Trophoblast cell (in vitro differentiated cells and primary cell): ENCODE data around the gene GNB3.

ENCODE experiments used
- DNase-seq, 2 donors: peaks; one replicate each; pipeline ENCODE4 v3.0.0-alpha.2; 2016
- H2AFZ ChIP-seq: 2 replicates; pipeline ENCODE4 v1.6.1; 2013; ENCODE audit warnings: low read length, moderate library complexity, mild to moderate bottlenecking; ENCODE audit not compliant: insufficient read depth, poor library complexity
- H2AK5ac ChIP-seq: 2 replicates; pipeline ENCODE4 v1.6.1; 2013; ENCODE audit warnings: mild to moderate bottlenecking, low read length
- H2BK120ac ChIP-seq: 2 replicates; pipeline ENCODE4 v1.6.1; 2013; ENCODE audit warnings: low read length, mild to moderate bottlenecking, moderate library complexity; ENCODE audit not compliant: insufficient read depth, poor library complexity
- H2BK12ac ChIP-seq: 2 replicates; pipeline ENCODE4 v1.6.1; 2013; ENCODE audit warnings: mild to moderate bottlenecking, low read length, moderate library complexity
- H2BK5ac ChIP-seq: 2 replicates; pipeline ENCODE4 v1.6.1; 2013; ENCODE audit warnings: low read length, low read depth, moderate library complexity, mild to moderate bottlenecking; ENCODE audit not compliant: poor library complexity
- H3K14ac ChIP-seq: 2 replicates; pipeline ENCODE4 v1.6.1; 2013; ENCODE audit warnings: mild to moderate bottlenecking, low read length
- H3K18ac ChIP-seq: 2 replicates; pipeline ENCODE4 v1.6.1; 2013; ENCODE audit warnings: mild to moderate bottlenecking, low read length
- H3K23ac ChIP-seq: 2 replicates; pipeline ENCODE4 v1.6.1; 2013; ENCODE audit warnings: low read length
- H3K27ac ChIP-seq: 2 replicates; pipeline ENCODE4 v1.5.1; 2013; ENCODE audit warnings: low read depth, mild to moderate bottlenecking, inconsistent platforms, low read length, moderate library complexity
- H3K27me3 ChIP-seq: 2 replicates; pipeline ENCODE4 v1.6.1; 2013; ENCODE audit warnings: inconsistent platforms, mild to moderate bottlenecking, low read length, moderate library complexity; ENCODE audit not compliant: insufficient read depth
- H3K36me3 ChIP-seq, 2 experiments: 1 replicate in 1 of 2; 2 replicates in 1 of 2; pipeline ENCODE4 v1.6.1; 2013; ENCODE audit warnings: low read length in 2 of 2, mild to moderate bottlenecking in 2 of 2, moderate library complexity in 1 of 2; ENCODE audit not compliant: insufficient read depth in 2 of 2, control insufficient read depth in 1 of 2
- H3K4ac ChIP-seq: 2 replicates; pipeline ENCODE4 v1.6.1; 2013; ENCODE audit warnings: low read depth, mild to moderate bottlenecking, low read length, moderate library complexity
- H3K4me1 ChIP-seq, 2 experiments: 1 replicate in 1 of 2; 2 replicates in 1 of 2; pipeline ENCODE4 v1.6.1; 2013; ENCODE audit warnings: low read length in 2 of 2, mild to moderate bottlenecking in 2 of 2, moderate library complexity in 1 of 2; ENCODE audit not compliant: insufficient read depth in 2 of 2, control insufficient read depth in 1 of 2
- H3K4me2 ChIP-seq: 2 replicates; pipeline ENCODE4 v1.6.1; 2013; ENCODE audit warnings: inconsistent platforms, mild to moderate bottlenecking, low read length, moderate library complexity
- H3K4me3 ChIP-seq: 2 replicates; pipeline ENCODE4 v1.5.1; 2013; ENCODE audit warnings: mild to moderate bottlenecking, low read depth, low read length, inconsistent platforms
- H3K79me1 ChIP-seq: one replicate; pipeline ENCODE4 v1.6.1; 2013; ENCODE audit warnings: low read length
- H3K79me2 ChIP-seq: 2 replicates; pipeline ENCODE4 v1.6.1; 2013; ENCODE audit warnings: low read length, mild to moderate bottlenecking; ENCODE audit not compliant: control insufficient read depth, insufficient read depth, poor library complexity
- H3K9ac ChIP-seq: 2 replicates; pipeline ENCODE4 v1.6.1; 2013; ENCODE audit warnings: mild to moderate bottlenecking, low read length
- H3K9me3 ChIP-seq: 2 replicates; pipeline ENCODE4 v1.6.1; 2013; ENCODE audit warnings: low read depth, mild to moderate bottlenecking, control low read depth, inconsistent platforms, low read length; ENCODE audit not compliant: insufficient read depth
- H4K12ac ChIP-seq: 2 replicates; pipeline ENCODE4 v1.6.1; 2013; ENCODE audit warnings: low read depth, mild to moderate bottlenecking, low read length, moderate library complexity
- H4K8ac ChIP-seq: 2 replicates; pipeline ENCODE4 v1.6.1; 2013; ENCODE audit warnings: low read depth, mild to moderate bottlenecking, low read length, moderate library complexity
- H4K91ac ChIP-seq: one replicate; pipeline ENCODE4 v1.6.1; 2013; ENCODE audit warnings: low read depth, mild to moderate bottlenecking, low read length, moderate library complexity
- WGBS: extraction: QIAGEN DNeasy Blood & Tissue Kit; methylation state at CpG from one replicate; pipeline ENCODE4 v1.1.7; 2013; ENCODE audit warnings: missing lambda C conversion rate; ENCODE audit not compliant: insufficient read length, insufficient coverage; ENCODE audit errors: extremely low coverage; 5-methylcytosine and 5-hydroxymethylcytosine counted together

Gene GNB3

DNA sequence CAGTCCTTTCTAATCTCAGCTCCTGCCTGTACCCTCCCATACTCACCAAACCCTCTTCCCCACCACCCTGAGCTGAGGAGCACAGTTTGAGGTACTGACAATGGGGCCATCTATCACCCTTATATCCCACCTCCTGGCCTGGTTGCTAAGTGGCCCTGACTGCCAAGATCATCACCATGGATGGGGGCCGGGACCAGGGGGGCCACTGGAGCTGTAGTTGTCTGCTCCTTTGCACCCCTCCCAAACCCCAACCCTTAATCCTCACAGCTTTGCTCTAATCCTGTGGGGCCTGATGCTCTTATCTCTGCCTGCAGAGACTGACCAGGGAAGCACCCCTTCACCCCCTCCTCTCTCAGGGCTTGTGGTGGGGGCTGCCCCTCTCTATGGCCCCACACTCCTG lies 395 bp upstream of the GNB3 start:
- H3K9ac ChIP-seq: no peak overlapping the region
- no peak overlapping the region for H3K18ac ChIP-seq
- H4K12ac ChIP-seq: no peak overlapping the region
- no peak overlapping the region for H4K91ac ChIP-seq
- H3K23ac ChIP-seq: no peak overlapping the region
- no peak overlapping the region for H2AK5ac ChIP-seq
- H3K4me2 ChIP-seq: no peak overlapping the region
- no peaks in the 10 kb centered on the region for H3K4me1 ChIP-seq
- H3K27me3 ChIP-seq: no peaks in the 10 kb centered on the region
- no peak overlapping the region for H3K27ac ChIP-seq
- no peak overlapping the region for H3K4me3 ChIP-seq
- DNase-seq: no peak
- no CpG with 5 or more reads among the region's 1 CpG for WGBS
- H2BK12ac ChIP-seq: no peak overlapping the region
- H3K79me1 ChIP-seq: no peaks in the 10 kb centered on the region
- peaks cover 39 to 52% of the 10 kb centered on the region in 2 experiments for H3K36me3 ChIP-seq
- no peak overlapping the region for H2BK120ac ChIP-seq
- H2AFZ ChIP-seq: no peak overlapping the region
- no peaks in the 10 kb centered on the region for H3K79me2 ChIP-seq
- no peak overlapping the region for H3K4ac ChIP-seq
- no peak overlapping the region for H3K14ac ChIP-seq
- H3K9me3 ChIP-seq: no peaks in the 10 kb centered on the region
- no peak overlapping the region for H2BK5ac ChIP-seq
- no peak overlapping the region for H4K8ac ChIP-seq

GRCh38 chr12:6842075-6842474 lies 1.4 kb downstream of the GNB3 start:
- Histone ChIP-seq H2BK12ac (no peak overlapping the region), H4K12ac (no peak overlapping the region), H3K14ac (no peak overlapping the region), H3K18ac (no peak overlapping the region), H2AFZ (no peak overlapping the region), H3K4ac (no peak overlapping the region), H3K4me3 (no peak overlapping the region), H3K9ac (no peak overlapping the region), H3K9me3 (no peaks in the 10 kb centered on the region), H4K91ac (no peak overlapping the region), H2AK5ac (no peak overlapping the region), H3K23ac (no peak overlapping the region), H3K36me3 (peaks cover 44 to 58% of the 10 kb centered on the region in 2 experiments), H2BK5ac (no peak overlapping the region), H3K79me1 (no peaks in the 10 kb centered on the region), H3K79me2 (no peaks in the 10 kb centered on the region), H2BK120ac (no peak overlapping the region), H3K27ac (no peak overlapping the region), H3K27me3 (no peaks in the 10 kb centered on the region), H3K4me1 (no peaks in the 10 kb centered on the region), H3K4me2 (no peak overlapping the region), H4K8ac (no peak overlapping the region)
- no peak for DNase-seq
- no CpG with 5 or more reads among the region's 4 CpGs for WGBS

GRCh38 chr12:6843118-6843902 lies 2.6 kb downstream of the GNB3 start:
- H3K27me3 ChIP-seq: no peaks in the 10 kb centered on the region
- H4K8ac ChIP-seq: no peak overlapping the region
- no peak overlapping the region for H2BK120ac ChIP-seq
- H3K9me3 ChIP-seq: no peaks in the 10 kb centered on the region
- no peak overlapping the region for H2BK5ac ChIP-seq
- no peaks in the 10 kb centered on the region for H3K4me1 ChIP-seq
- no CpG with 5 or more reads among the region's 16 CpGs for WGBS
- peak in 1 of 2 donors; percentile 10 for DNase-seq
- H3K4me2 ChIP-seq: no peak overlapping the region
- no peaks in the 10 kb centered on the region for H3K79me1 ChIP-seq
- no peak overlapping the region for H3K4me3 ChIP-seq
- H4K91ac ChIP-seq: no peak overlapping the region
- H2AFZ ChIP-seq: no peak overlapping the region
- H3K4ac ChIP-seq: no peak overlapping the region
- no peaks in the 10 kb centered on the region for H3K79me2 ChIP-seq
- no peak overlapping the region for H2AK5ac ChIP-seq
- no peak overlapping the region for H3K23ac ChIP-seq
- H3K14ac ChIP-seq: no peak overlapping the region
- no peak overlapping the region for H3K9ac ChIP-seq
- H3K36me3 ChIP-seq: peaks cover 37 to 51% of the 10 kb centered on the region in 2 experiments
- no peak overlapping the region for H3K18ac ChIP-seq
- no peak overlapping the region for H4K12ac ChIP-seq
- H2BK12ac ChIP-seq: no peak overlapping the region
- no peak overlapping the region for H3K27ac ChIP-seq

DNA sequence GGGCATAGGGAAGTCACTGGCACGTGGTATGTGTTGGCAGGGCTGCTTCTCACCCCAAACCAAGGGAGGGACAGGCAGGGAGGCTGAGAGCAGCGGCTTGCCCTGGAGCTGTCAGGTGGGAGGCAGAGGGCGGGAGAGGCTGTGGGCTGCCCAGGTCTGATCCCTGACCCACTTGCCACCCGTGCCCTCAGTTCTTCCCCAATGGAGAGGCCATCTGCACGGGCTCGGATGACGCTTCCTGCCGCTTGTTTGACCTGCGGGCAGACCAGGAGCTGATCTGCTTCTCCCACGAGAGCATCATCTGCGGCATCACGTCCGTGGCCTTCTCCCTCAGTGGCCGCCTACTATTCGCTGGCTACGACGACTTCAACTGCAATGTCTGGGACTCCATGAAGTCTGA lies 4.7 kb downstream of the GNB3 start:
- Histone ChIP-seq H3K79me2 (no peaks in the 10 kb centered on the region), H3K18ac (no peak overlapping the region), H3K79me1 (no peaks in the 10 kb centered on the region), H3K14ac (no peak overlapping the region), H3K27me3 (no peaks in the 10 kb centered on the region), H4K8ac (no peak overlapping the region), H2AK5ac (no peak overlapping the region), H2BK5ac (no peak overlapping the region), H3K9ac (no peak overlapping the region), H3K4me1 (peaks cover 4 to 5% of the 10 kb centered on the region in 2 experiments), H3K36me3 (peaks cover 26 to 49% of the 10 kb centered on the region in 2 experiments), H3K4ac (no peak overlapping the region), H3K4me2 (no peak overlapping the region), H4K12ac (no peak overlapping the region), H2BK120ac (no peak overlapping the region), H2BK12ac (no peak overlapping the region), H2AFZ (no peak overlapping the region), H4K91ac (no peak overlapping the region), H3K9me3 (no peaks in the 10 kb centered on the region), H3K23ac (no peak overlapping the region), H3K27ac (no peak overlapping the region), H3K4me3 (no peak overlapping the region)
- DNase-seq: no peak
- WGBS: no CpG with 5 or more reads among the region's 17 CpGs
